Vagina (tissue), 2 donors: ENCODE results near the gene PHTF1. TPM values are rescaled to one million over a fixed set of nuclear protein-coding genes. Genes with fewer than 3 reads are reported as not detected.

Source experiments
- DNase-seq, 2 donors: peaks; one replicate each; pipeline ENCODE4 v3.0.0-alpha.2; 2017; ENCODE audit errors: extremely low spot score in 2 of 2
- H3K27ac ChIP-seq: fragments of 200-600 bp; sonication (generic); one replicate; pipeline ENCODE4 v1.5.1; 2019
- H3K27me3 ChIP-seq: fragments of 200-600 bp; sonication (generic); one replicate; pipeline ENCODE4 v1.5.1; 2019
- H3K36me3 ChIP-seq, 2 donors: fragments of 200-600 bp; sonication (generic); one replicate each; pipeline ENCODE4 v1.5.1; 2017 to 2019
- H3K4me1 ChIP-seq: fragments of 200-600 bp; sonication (generic); one replicate; pipeline ENCODE4 v1.5.1; 2019
- H3K4me3 ChIP-seq, 2 donors: fragments of 200-600 bp; sonication (generic); 1 replicate in 1 of 2; 2 replicates in 1 of 2; pipeline ENCODE4 v1.5.1; 2016 to 2019
- H3K9me3 ChIP-seq: fragments of 200-600 bp; sonication (generic); one replicate; pipeline ENCODE4 v1.5.1; 2019
- POLR2A ChIP-seq, 2 donors: fragments of 450-650 bp; IDR thresholded peaks; one replicate each; pipeline ENCODE4 v1.6.1; 2017; ENCODE audit warnings: antibody characterized with exemption in 2 of 2, mild to moderate bottlenecking in 2 of 2, moderate library complexity in 2 of 2
- POLR2AphosphoS5 ChIP-seq, 2 donors: sonication (generic); formaldehyde crosslinking; IDR thresholded peaks; one replicate each; pipeline ENCODE4 v1.9.0; 2017; ENCODE audit warnings: antibody characterized with exemption in 2 of 2, mild to moderate bottlenecking in 2 of 2, low read depth in 1 of 2; ENCODE audit not compliant: insufficient read depth in 1 of 2
- intact Hi-C: fragments of 100-400 bp; cut with DNase I; formaldehyde crosslinking; loops from one replicate; pipeline ENCODE4 v1.15.1; 2023
- total RNA-seq: library from RNA; depleted of rRNA; stranded (reverse); fragments of >200 nt; gene quantifications from one replicate; pipeline ENCODE4 v1.2.3, GENCODE V29; 2016
- TF ChIP-seq, protein P1 (sequence below), 3 experiments: fragments of 450-650 bp in 2 of 3; fragments of 200-600 bp in 1 of 3; sonication (generic) in 1 of 3; IDR thresholded peaks; one replicate each; pipeline ENCODE4 v1.5.1; 2017 to 2019; ENCODE audit warnings: antibody characterized with exemption in 3 of 3, mild to moderate bottlenecking in 2 of 3, moderate library complexity in 2 of 3

PHTF1 gene
- total RNA-seq, 1 donor from 2014 or later: 4.7 TPM

DNA sequence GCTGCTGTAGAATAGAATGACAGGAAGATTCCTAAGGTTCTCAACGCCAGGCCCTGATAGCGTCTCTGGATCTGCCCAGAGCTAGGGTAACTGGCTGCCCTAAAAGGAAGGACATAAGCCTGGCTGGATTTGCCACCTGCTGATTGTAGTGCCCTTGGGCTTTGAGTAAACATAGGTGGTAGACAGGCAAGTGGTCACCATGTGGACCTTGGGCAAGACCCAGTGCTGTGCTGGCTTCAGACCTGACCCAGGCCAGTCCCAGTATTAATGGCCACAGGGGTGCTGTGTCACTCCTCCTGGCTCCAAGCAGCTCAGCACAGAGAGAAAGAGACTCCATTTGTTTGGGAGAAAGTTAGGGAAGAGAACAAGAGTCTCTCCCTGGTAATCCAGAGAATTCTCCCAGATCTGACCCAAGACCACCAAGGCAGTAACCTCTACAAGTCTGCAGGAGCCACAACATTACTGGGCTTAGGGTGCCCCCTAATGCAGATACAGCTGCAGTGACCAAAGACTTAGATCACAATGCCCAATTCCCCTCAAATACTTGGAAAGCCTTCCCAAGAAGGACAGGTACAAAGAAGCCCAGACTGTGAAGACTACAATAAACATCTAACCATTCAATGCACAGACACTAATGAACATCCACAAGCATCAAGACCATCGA is 44.5 kb downstream of the PHTF1 start:
- H3K36me3 ChIP-seq: peaks cover 0 to 8% of the 10 kb centered on the region in 2 donors
- no peak for DNase-seq
- TF ChIP-seq POLR2AphosphoS5 (IDR thresholded peaks at IDR 0.05; ENCODE audit: insufficient read depth in 1 of 2, low read depth in 1 of 2): no peak
- TF ChIP-seq POLR2A (IDR thresholded peaks at IDR 0.05): no peak
- TF ChIP-seq, protein P1, sequence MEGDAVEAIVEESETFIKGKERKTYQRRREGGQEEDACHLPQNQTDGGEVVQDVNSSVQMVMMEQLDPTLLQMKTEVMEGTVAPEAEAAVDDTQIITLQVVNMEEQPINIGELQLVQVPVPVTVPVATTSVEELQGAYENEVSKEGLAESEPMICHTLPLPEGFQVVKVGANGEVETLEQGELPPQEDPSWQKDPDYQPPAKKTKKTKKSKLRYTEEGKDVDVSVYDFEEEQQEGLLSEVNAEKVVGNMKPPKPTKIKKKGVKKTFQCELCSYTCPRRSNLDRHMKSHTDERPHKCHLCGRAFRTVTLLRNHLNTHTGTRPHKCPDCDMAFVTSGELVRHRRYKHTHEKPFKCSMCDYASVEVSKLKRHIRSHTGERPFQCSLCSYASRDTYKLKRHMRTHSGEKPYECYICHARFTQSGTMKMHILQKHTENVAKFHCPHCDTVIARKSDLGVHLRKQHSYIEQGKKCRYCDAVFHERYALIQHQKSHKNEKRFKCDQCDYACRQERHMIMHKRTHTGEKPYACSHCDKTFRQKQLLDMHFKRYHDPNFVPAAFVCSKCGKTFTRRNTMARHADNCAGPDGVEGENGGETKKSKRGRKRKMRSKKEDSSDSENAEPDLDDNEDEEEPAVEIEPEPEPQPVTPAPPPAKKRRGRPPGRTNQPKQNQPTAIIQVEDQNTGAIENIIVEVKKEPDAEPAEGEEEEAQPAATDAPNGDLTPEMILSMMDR (IDR thresholded peaks at IDR 0.05): no peak
- intact Hi-C loops: no loop called here
- H3K4me3 ChIP-seq: no peak overlapping the region
- H3K4me1 ChIP-seq: no peaks in the 10 kb centered on the region
- no peaks in the 10 kb centered on the region for H3K9me3 ChIP-seq
- H3K27me3 ChIP-seq: no peaks in the 10 kb centered on the region
- H3K27ac ChIP-seq: no peak overlapping the region

DNA sequence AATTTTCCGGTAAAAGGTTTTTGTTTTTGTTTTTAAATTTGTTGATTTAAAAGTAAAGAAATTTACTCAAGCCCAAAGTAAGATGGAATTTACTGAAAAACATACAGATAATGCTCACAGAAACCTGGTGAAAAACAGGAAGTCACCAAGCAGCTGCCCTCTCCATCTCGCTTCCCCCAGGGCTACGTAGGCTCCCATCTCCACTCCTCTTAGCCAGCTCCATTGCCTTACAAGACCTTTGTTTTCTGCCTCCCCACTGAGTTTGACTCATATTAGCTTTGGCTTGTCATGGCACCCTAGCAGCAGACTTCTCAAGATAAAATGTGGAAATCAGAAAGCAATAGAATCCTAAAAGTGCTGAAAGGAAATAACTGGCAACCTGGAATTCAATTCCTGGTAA is 57.9 kb downstream of the PHTF1 start:
- H3K9me3 ChIP-seq: no peaks in the 10 kb centered on the region
- H3K27me3 ChIP-seq: no peaks in the 10 kb centered on the region
- H3K36me3 ChIP-seq: peaks cover 0 to 16% of the 10 kb centered on the region in 2 donors
- no peak for DNase-seq
- no peak overlapping the region for H3K27ac ChIP-seq
- H3K4me1 ChIP-seq: no peaks in the 10 kb centered on the region
- TF ChIP-seq, protein P1 (IDR thresholded peaks at IDR 0.05): no peak
- TF ChIP-seq POLR2A (IDR thresholded peaks at IDR 0.05): no peak
- TF ChIP-seq POLR2AphosphoS5 (IDR thresholded peaks at IDR 0.05; ENCODE audit: insufficient read depth in 1 of 2, low read depth in 1 of 2): no peak
- intact Hi-C loops: no loop called here
- H3K4me3 ChIP-seq: no peak overlapping the region

DNA sequence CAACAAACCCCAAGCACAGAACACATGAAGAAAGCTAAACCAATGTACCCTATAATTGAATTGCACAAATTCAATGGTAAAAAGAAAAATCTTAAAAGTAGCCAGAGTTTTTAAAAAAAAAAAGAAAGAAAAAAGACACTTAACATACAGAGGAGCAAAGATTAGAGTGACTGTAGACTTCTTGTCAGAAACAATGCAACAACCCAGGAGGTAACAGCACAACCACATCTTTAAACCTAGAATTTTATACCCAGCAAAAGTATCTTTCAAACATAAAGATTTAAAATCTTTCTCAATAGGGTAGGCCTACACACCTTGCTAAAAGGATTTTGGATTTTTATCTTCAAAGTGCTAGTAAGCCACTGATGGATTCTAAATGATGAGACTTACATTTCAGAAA is 64.4 kb downstream of the PHTF1 start:
- TF ChIP-seq POLR2AphosphoS5 (IDR thresholded peaks at IDR 0.05; ENCODE audit: insufficient read depth in 1 of 2, low read depth in 1 of 2) (no peak), POLR2A (IDR thresholded peaks at IDR 0.05) (no peak)
- TF ChIP-seq, protein P1 (IDR thresholded peaks at IDR 0.05): no peak
- H3K36me3 ChIP-seq: peaks cover 0 to 16% of the 10 kb centered on the region in 2 donors
- peaks cover 12% of the 10 kb centered on the region for H3K9me3 ChIP-seq
- DNase-seq: no peak
- intact Hi-C loops: no loop called here
- H3K4me1 ChIP-seq: no peaks in the 10 kb centered on the region
- no peak overlapping the region for H3K27ac ChIP-seq
- H3K27me3 ChIP-seq: no peaks in the 10 kb centered on the region
- H3K4me3 ChIP-seq: no peak overlapping the region

DNA sequence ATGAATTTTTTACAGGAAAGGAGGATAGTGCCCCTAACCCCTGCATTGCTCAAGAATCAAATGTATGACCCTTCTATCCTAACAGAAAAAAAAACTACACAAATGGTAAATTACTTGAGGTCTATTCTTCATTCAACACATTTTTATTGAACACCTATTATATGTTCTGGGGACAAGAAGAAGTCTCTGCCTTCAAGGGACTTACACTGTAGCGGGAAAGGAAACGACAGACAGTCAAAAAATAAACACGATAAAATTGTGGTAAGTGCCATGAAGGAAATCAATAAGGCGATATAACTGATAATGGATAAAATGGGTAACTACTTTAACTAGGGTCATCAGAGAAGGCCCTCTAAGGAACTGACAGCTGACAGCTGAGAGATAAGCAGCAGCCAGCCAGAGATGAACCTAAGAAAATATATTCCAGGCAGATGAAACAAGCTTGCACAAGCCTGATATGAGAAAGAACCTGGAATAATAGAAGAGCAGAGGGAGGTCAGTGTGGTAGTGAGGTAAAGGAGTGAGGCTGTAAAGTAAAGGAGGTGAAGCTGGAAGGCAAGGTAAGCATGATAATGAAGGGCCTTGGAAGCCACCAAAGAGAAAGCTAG is 66.4 kb downstream of the PHTF1 start:
- no peak overlapping the region for H3K4me3 ChIP-seq
- H3K36me3 ChIP-seq: peaks cover 0 to 10% of the 10 kb centered on the region in 2 donors
- no peaks in the 10 kb centered on the region for H3K27me3 ChIP-seq
- TF ChIP-seq POLR2A (IDR thresholded peaks at IDR 0.05) (no peak), POLR2AphosphoS5 (IDR thresholded peaks at IDR 0.05; ENCODE audit: insufficient read depth in 1 of 2, low read depth in 1 of 2) (no peak)
- H3K4me1 ChIP-seq: no peaks in the 10 kb centered on the region
- intact Hi-C loops: no loop called here
- peaks cover 12% of the 10 kb centered on the region for H3K9me3 ChIP-seq
- no peak overlapping the region for H3K27ac ChIP-seq
- DNase-seq: no peak

DNA sequence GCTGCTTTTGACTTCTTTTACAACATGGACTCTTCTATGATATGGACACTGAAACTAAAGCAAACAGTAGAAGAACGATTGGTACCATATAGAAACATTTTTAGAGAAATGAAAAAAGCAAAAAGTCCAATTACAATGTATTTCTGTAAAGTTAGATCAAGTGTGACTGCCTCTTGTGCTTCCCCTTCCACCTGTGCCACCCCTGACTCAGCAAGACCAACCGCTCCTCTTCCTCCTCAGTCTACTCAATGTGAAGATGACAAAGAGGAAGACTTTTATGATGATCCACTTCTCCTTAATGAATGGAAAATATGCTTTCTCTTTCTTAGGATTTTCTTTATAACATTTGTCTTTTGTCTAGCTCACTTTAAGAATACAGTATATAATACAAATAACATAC is 66.9 kb downstream of the PHTF1 start:
- DNase-seq: no peak
- intact Hi-C loops: no loop called here
- no peak overlapping the region for H3K27ac ChIP-seq
- TF ChIP-seq POLR2AphosphoS5 (IDR thresholded peaks at IDR 0.05; ENCODE audit: insufficient read depth in 1 of 2, low read depth in 1 of 2) (no peak), POLR2A (IDR thresholded peaks at IDR 0.05) (no peak)
- TF ChIP-seq, protein P1 (IDR thresholded peaks at IDR 0.05): no peak
- peaks cover 0 to 7% of the 10 kb centered on the region in 2 donors for H3K36me3 ChIP-seq
- H3K9me3 ChIP-seq: peaks cover 12% of the 10 kb centered on the region
- H3K4me1 ChIP-seq: no peaks in the 10 kb centered on the region
- H3K4me3 ChIP-seq: no peak overlapping the region
- no peaks in the 10 kb centered on the region for H3K27me3 ChIP-seq
